GM15510 (cell line): ENCODE measurements around the gene HINT2.

Experiments
- POLR2A ChIP-seq: IDR thresholded peaks from 3 replicates; pipeline ENCODE4 v1.6.1; 2011; ENCODE audit warnings: borderline replicate concordance; ENCODE audit not compliant: insufficient read length; ENCODE audit errors: extremely low read depth

HINT2 gene

GRCh38 chr9:35828716-35829083 lies 13.9 kb upstream of the HINT2 start, which contains the start of gene FAM221B:
FAM221B (minus strand) TSS chr9:35828732; CDS start chr9:35826161, 2,571 bp downstream.
- no peak for TF ChIP-seq POLR2A

DNA sequence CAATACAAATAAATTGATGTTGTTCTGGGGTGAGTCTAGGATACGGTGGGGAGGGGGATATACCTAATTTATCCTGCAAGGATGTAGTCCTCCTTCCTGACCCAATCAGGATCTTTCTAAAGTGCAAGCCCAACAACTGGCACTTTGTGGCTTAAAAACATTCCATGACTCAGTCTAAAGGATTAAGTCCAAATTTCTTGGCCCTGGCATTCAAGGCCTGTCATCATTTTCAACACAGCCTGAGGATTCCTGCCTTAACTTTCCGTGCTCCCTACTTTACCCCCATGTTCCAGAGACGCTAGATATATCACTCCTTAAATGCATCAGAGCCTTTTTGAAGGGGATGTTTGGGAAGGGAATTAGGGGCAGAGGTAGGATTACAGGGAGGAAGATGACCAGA lies 12.6 kb upstream of the HINT2 start:
- TF ChIP-seq POLR2A: no peak

- TF ChIP-seq POLR2A: no peak
Measured at GRCh38 chr9:35826071-35826701, 11.3 kb upstream of the HINT2 start.

DNA sequence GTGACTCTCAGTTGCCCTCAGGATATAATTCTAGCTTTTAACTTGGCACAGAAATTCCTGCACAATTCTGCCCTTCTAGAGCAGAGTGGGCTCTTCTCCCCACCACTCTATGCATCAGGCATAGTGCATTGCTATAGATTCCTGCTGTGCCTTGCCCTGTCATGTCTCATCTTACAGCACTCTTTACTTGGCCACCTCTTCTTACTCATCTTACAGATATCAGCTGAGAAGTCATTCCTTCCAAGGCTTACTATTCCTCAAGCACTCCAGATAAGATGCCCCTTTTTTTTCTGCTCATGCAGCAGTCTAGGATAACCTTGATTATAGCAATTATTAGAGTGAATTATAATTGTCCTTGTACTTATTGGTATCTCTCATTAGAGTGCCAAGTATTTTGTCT lies 8.1 kb upstream of the HINT2 start:
- no peak for TF ChIP-seq POLR2A

DNA sequence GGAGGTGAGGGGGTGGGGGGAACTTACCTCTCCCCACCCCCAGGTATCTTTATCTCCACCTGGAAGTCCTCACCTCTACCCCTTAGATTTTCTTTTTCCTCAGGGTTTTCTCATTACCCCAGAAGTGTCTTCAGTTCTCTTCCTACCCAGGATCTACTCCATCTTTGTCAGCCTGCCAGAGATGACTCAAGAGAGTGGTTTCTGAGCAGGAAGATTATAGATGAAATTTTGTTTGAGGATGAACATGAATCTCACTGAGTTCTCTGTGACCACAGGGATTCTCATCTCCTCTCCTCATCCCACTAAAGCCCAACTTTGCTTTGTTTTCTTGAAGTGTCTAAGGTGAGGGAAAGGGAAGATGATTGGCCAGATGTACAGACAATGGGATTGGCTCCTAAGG lies 5.2 kb upstream of the HINT2 start:
- no peak for TF ChIP-seq POLR2A

DNA sequence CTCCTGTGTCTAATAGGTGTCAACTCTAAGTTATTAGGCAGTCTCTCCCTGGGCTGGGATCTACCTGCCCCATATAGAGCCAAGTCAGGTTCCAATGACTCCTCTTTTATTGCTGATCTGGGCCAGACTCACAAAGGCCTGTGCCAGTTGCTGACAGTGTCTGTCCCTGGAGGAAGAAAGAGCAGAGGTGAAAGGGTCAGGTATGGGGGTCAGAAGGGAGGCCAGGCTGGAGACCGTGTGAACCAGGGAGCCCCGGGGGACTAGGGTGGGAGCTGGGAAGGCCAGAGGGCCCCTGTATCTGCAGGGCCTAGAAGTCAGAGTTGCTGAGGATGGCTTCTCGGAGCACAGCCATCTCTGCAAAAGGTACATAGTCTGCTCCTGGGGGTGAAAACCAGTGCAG lies 3.5 kb upstream of the HINT2 start:
- TF ChIP-seq POLR2A: no peak

DNA sequence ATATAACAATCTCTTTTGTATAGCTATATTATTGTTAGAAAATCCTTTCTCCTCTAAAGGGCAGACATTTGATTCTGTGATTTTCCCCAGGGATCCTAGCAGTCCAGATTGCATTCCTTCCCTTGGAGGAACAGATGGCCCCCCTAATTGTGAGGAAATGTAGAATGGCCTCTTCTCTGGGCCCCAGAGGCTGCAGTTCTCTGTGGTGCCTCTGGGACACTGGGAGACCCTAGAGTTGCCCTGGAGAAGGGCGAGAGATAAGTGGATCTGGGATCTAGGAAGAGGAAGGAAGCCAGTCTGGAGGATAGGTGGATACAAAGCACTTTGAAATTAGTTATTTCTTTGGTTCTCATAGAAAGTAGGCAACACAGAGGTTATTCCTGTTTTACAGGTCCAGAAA lies 1.9 kb upstream of the HINT2 start:
- TF ChIP-seq POLR2A: no peak

DNA sequence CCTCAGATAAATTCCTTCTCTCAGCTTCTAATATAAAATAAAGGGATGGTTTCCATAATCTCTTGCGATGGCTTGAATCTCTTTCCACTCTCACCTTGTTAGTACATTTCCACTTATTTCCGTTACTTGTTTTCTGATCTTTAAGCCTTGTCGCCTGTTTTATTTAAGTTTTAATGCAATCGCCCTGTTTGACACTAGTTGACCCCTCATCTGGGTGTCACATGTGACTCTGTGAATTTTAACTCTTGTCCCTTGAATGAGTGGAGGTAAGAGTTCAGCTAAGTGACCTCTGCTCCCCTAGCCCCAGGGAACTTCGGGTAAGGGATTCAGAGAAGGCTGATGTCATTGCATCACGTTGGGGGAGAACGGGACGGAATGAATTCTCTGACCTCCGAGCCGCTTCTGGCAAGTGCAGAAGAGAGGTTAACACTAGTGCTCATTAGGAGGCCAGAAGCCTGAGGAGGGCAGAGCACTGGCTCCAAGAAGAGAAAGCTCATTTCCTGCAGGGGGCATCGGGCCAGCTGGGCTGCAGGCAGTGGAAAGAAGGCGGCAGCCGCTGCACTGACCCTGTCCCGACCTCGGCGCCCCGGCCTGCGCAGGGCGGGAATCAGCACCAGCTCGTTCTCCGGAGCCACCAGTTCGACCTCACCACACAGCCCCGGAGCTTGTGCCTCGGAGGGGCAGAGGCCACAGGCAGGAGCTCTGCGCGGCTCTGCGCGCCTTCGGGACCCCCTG lies 569 bp downstream of the HINT2 start:
- TF ChIP-seq POLR2A: no peak

- TF ChIP-seq POLR2A: no peak
Measured at GRCh38 chr9:35813434-35814105, 1.3 kb downstream of the HINT2 start.

DNA sequence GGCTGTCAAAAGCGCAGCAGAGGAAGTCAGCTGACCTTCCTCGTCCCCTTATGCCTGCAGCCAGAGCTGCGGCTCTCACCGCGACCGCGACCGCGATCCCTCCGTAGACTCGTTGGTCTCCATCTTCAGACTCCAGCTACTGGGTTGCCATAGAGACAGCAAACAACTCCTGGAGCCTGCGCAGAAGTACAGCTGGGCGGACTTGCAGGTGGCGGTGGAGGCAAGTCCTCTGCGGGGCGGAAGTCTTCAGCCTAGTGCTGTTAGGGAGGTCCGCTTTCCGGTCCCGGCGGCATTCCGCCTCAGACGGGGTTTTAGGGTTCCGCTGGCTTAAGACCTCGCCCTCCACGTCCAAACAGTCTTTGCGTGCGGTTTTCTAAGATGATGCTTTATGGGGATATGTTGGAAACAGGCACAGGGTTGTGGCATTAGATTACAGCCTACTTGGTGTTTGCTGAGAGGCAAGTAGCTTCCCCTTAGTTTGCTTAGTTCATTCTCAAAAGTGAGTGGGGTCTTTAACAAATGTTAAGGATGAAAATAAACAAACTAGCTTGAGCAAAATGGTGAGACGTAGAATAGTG lies 2.7 kb downstream of the HINT2 start, which contains the start of gene SPAG8:
Gene SPAG8 (minus strand): TSS at position 238 of the 578 bp plus-strand sequence. CDS start 115 bp downstream, at position 123.
- TF ChIP-seq POLR2A: peak; percentile 49

GRCh38 chr9:35811381-35812024 lies 3.3 kb downstream of the HINT2 start:
- no peak for TF ChIP-seq POLR2A

GRCh38 chr9:35810122-35810521 lies 4.7 kb downstream of the HINT2 start:
- no peak for TF ChIP-seq POLR2A

DNA sequence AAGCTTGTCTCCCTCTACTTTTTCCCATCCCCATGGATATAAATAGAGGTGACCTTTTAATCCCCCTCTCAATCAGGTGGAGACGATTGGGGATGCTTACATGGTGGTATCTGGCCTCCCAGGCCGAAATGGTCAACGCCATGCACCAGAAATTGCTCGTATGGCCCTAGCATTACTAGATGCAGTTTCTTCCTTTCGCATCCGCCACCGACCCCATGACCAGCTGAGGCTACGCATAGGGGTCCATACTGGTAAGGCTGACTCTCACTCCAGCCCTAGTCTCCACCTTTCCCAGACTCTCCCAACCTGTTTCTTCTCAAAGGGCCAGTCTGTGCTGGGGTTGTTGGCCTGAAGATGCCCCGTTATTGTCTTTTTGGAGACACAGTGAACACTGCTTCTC lies 6.4 kb downstream of the HINT2 start:
- TF ChIP-seq POLR2A: no peak

- no peak for TF ChIP-seq POLR2A
Measured at GRCh38 chr9:35806101-35806500, 8.7 kb downstream of the HINT2 start.
